NCI-H2029 (cell line): ENCODE results near the gene VPS4A.

Experiments used
- DNase-seq: peaks from one replicate; lab custom pipeline; 2025; lab: John Stamatoyannopoulos, UW

The VPS4A gene

DNA sequence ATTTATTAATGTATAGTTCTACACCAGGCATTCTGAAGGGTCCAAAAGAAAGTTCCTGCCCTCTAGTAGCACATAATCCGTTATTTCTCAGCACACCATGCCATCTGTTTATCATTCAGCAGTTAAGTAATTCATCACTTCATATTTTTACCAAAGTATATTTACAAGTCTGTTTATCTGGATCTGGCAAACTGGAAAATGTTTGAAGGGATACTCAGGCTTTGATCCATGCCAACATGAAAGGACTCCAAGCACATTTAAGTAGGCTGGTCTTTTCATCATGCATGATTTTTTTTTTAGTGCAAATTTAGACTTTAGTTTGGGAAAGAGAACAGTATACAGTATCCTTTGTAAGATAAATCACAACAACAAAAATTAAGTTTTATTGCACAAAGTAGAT is 4.1 kb upstream of the VPS4A start:
- DNase-seq, result no peak

GRCh38 chr16:69307856-69308255 is 3.3 kb upstream of the VPS4A start:
- no peak for DNase-seq

GRCh38 chr16:69309316-69309715 is 1.8 kb upstream of the VPS4A start:
- DNase-seq, result no peak

- DNase-seq, result no peak
Observed at GRCh38 chr16:69311533-69312387, 610 bp downstream of the VPS4A start.

- DNase-seq, result no peak
Observed at GRCh38 chr16:69313469-69313868, 2.3 kb downstream of the VPS4A start.

- DNase-seq, result no peak
Observed at GRCh38 chr16:69314534-69314933, 3.4 kb downstream of the VPS4A start.

DNA sequence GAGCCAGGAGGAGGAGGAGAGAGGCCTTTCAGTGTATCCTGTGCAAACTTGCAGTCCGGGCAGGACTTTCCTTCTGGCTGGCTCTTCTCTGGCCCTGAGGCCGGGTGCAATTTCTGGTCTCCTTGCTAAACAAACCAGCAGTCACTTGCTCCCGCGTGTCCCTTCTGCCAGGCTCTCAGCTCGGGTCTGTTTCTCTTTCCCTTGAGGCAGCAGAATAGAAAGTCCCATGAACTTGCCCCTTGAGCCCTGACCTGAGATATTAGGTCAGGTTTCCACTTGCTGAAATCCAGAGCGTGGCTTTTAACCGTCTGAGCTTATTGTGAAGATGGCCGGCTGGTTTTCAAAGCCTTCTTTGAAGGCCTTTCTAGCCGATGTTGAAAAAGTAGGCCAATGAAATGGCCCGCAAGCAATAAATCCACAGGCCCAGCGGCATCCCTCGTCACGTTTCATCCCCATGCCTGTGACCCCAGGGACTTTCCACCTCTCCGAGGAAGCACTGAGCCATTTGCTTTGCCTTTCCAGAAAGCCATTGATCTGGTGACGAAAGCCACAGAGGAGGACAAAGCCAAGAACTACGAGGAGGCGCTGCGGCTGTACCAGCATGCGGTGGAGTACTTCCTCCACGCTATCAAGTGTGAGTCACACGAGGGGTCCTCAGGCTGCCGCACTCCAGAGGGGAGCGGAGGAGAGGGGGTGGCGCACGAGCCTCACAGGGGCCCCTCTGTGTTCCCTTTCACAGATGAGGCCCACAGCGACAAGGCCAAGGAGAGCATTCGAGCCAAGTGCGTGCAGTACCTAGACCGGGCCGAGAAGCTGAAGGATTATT is 4.5 kb downstream of the VPS4A start:
- DNase-seq, result no peak

DNA sequence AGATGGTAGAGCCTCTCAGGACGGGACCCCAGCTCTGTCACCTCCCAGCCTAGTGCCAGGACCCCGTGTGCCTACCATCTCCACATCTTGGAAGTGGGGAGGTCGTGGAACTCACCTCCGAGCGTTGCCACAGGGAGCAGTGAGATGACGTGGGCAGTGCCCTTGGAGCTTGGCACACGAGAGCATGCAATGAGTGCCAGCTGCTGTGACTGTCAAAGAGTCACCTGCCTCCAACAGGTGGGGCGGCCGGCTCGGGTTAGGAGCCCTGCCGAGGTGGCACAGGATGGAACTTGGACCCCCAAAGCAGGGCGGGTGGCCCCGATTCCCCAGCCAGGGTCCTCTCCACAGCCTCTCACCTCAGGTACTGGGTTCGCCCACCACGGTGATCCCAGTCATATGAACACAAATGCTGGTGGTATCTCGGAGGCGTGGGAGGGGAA is 5.5 kb downstream of the VPS4A start:
- no peak for DNase-seq

GRCh38 chr16:69318177-69318910 is 7.2 kb downstream of the VPS4A start:
- DNase-seq, result no peak

- DNase-seq, result no peak
Observed at GRCh38 chr16:69318911-69319289, 7.8 kb downstream of the VPS4A start.

DNA sequence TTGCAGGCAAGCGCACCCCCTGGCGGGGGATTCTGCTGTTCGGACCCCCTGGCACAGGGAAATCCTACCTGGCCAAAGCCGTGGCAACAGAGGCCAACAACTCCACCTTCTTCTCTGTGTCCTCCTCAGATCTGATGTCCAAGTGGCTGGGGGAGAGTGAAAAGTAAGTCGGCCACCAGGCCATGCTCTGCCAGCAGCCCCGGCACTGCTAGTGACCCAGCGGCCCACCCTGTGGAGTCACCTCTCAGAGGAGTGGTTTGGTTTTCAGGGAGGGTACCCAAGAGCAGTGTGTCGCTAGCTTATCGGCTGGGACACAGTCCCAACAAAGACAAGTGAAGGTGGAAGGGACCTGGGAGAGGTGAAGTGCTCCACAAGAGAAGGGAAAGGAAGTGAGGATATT is 8.2 kb downstream of the VPS4A start:
- no peak for DNase-seq

DNA sequence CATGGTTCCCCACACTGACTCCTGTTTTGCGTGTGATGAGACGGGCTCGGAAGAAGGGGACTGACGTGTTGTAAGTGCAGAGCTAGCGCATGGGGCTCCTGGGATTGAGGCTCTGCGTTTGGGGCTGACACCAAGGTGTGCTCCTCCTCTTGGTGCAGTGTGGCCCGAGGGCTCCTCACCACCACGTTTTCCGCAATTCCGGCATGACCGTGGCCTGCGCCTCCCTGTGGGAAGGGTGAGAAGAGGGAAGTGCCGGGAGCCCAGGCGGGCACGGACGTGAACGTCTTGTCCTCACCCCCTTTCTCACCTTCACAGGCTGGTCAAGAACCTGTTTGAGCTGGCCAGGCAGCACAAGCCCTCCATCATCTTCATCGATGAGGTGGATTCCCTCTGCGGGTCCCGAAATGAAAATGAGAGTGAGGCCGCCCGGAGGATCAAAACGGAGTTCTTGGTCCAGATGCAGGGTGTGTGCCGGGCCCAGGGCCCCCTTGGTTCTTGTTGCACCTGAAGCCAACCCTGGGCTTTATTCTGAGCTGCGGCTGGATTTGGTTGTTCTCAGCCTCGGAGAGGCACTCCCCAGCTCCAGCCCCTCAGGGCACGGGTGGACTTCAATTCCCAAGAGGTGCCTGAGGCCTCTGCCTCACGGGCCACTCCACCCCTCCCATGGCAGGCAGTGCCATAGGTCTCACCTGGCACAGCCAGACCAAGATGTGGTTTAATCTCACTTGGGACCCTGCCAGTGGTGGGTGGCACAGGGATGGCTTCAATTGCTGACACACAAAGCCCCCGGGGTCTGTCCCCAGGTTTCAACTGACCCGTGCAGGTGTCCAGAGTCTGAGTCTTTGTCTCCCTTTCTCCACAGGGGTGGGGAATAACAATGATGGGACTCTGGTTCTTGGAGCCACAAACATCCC is 8.9 kb downstream of the VPS4A start:
- DNase-seq, result no peak

DNA sequence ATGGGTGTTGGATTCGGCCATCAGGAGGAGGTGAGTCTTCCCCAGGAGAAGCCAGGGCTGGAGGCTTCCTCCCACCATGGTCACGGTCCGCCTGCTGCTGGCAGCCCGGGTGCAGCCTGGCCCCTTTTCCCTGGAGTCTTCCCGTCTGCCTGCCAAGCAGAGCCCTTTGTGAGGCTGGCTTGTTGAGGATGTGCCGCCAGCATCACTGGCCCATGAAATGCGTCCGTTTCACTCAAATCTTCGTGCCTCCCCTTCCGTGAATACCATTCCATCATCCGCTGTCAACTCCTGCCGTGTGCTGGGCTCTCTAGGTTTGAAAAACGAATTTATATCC is 9.6 kb downstream of the VPS4A start:
- DNase-seq, result no peak

GRCh38 chr16:69321080-69321479 is 9.9 kb downstream of the VPS4A start:
- DNase-seq, result no peak

DNA sequence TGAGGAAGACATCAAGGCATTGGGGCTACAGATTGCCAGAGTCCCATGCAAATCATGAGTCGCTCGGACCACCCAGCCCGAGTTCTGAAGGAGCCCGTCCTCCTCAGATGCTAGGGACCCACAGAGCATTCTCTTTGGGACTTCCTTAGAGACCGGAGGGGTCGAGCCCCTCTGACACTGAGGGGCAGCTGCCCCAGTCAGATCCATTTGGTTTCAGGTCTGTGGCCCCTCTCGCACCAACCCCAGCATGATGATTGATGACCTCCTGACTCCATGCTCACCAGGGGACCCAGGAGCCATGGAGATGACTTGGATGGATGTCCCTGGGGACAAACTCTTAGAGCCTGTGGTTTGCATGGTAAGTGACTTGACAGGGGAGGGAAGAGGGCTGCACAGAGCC is 11.2 kb downstream of the VPS4A start:
- DNase-seq, result no peak

DNA sequence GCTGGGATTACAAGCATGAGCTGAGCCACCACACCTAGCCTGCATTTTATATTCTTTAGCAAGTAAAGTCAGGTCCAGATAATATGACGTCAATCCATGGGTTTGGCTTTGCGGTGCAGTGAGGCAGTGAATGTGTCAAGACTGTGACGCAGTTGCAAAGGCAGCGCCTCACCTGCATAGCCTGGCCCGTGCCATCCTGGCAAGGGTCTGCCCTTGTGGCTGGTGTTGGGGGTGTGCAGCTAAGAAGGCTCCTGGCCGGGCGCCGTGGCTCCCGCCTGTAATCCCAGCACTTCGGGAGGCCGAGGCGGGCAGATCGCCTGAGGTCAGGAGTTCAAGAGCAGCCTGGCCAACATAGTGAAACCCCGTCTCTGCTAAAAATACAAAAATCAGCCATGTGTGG is 12.3 kb downstream of the VPS4A start:
- no peak for DNase-seq

GRCh38 chr16:69324013-69324531 is 12.9 kb downstream of the VPS4A start:
- DNase-seq, result peak; percentile 3

DNA sequence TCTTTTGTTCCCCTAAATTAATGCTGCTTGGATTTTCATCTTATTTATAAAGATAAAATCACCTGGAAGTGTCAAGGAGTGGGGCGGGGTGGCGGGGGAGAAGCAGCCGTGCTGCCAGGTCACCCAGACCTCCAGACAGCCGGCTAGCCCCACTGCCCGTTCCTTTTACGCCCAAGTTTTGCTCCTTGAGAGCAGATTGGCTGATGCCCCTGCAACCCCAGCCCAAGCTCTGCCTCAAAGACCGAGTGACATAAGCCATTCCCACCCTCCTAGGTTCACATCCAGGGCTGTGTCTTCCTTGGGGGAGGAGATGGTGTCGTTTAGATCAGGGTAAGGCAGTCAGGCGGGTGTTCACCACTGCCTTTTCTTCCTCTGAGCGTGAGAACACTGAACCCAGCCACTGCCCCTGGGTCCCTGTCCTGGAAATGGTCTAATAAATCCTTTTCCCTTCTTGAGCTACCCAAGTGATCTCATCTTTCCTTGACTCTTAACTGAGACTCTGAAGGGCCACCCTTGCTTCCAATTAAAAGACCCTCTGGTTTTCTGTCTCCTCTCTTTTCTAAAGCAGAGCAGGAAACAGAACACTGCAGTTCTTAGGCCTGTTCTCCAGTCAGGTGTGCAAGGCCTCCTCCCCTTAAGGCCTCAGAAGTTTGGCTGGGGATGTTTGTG is 13.6 kb downstream of the VPS4A start:
- no peak for DNase-seq

GRCh38 chr16:69325784-69326171 is 14.6 kb downstream of the VPS4A start:
- DNase-seq, result no peak

DNA sequence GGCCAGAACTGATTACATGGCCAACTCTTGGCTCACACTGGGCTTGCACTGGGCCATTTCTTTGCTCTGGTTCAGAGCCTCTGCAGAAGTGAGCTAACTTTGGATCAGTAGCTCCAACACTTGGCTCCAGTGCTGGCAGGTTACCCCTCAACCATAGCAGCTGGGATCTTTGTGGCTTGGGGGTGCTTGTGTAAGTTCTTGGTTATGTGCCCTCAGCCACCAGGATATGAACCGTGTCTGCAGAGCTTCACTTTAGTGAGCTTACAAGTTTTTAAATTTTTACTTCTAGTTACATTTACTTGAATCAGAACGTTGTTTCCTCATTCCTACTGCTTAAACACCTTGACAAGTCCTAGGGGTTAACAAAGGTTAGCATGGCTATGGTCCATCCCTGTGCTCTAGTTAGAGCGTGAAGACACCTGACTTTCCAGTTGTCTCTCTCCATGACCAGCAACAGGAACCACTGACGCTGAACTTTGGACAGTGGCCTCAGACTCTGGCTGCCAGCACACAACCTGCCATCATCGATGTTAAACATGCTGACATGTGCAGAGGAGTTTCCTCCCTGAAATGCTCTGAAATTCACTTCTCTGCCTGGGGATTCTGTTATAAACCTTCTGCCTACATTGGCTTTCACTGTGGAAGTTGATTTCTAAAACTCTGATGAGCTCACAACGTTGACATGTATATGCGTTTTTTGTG is 15.2 kb downstream of the VPS4A start:
- DNase-seq, result no peak
